NB4 (cell line): ENCODE data around the gene KRT4.

Source experiments
- DNase-seq: peaks from one replicate; pipeline ENCODE4 v3.0.0; 2010; ENCODE audit warnings: low read depth
- H3K4me3 ChIP-seq: one replicate; pipeline ENCODE4 v1.5.1; 2011; ENCODE audit warnings: mild to moderate bottlenecking, low read depth, low read length, moderate library complexity
- CTCF ChIP-seq: IDR thresholded peaks from one replicate; pipeline ENCODE4 v1.5.1; 2012; ENCODE audit warnings: low read depth, low read length
- MAX ChIP-seq: IDR thresholded peaks from 2 replicates; pipeline ENCODE4 v1.6.1; 2011; ENCODE audit warnings: low read depth, low read length
- MYC ChIP-seq: IDR thresholded peaks from 2 replicates; pipeline ENCODE4 v1.6.1; 2011; ENCODE audit warnings: low read depth, low read length
- POLR2A ChIP-seq: IDR thresholded peaks from 2 replicates; pipeline ENCODE4 v1.6.1; 2011; ENCODE audit warnings: mild to moderate bottlenecking; ENCODE audit not compliant: insufficient read length; ENCODE audit errors: extremely low read depth

The KRT4 gene

DNA sequence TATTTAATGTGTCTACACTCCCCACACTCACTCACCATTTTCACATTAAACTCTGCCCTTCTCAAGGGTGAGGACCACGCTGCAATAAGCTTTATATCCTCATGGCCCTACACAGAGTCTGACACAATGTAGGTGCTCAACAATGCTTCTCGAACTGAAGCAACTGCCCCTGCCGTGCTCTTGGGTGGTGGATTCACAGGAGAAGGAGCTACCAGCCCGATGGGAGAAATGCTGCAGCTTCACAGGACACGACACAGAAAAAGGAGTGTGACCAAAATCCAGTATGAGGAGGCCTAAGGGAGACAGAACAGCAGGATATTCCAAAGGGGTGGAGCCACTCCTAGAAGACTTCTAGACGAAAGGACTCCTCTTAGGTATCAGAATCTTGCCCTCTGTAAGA is 11.5 kb downstream of the KRT4 start:
- no peak for TF ChIP-seq POLR2A
- no peak for TF ChIP-seq MAX
- TF ChIP-seq CTCF, result no peak
- no peak for TF ChIP-seq MYC
- no peak for DNase-seq
- no peak overlapping the region for H3K4me3 ChIP-seq

DNA sequence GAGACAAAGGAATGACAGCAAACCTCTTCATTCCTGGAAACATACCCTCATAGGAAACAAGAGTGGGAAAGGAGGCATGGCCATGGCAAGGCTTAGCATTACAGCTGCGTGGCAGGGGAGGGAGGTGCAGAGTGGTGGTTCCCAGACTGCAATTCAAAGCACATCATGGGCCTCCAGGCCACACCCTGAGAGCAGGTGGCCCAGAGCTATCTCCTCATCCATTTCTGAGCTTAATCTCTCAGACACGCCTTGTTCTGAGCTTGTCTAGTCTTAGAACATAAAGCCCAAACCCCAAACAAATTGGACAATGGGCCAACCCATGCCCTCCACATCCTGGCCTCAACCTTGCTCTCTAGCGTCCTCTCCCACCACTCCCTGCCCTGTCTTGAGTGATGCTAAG is 12.1 kb downstream of the KRT4 start:
- H3K4me3 ChIP-seq, result no peak overlapping the region
- no peak for TF ChIP-seq MAX
- no peak for TF ChIP-seq MYC
- no peak for TF ChIP-seq POLR2A
- no peak for TF ChIP-seq CTCF
- no peak for DNase-seq

DNA sequence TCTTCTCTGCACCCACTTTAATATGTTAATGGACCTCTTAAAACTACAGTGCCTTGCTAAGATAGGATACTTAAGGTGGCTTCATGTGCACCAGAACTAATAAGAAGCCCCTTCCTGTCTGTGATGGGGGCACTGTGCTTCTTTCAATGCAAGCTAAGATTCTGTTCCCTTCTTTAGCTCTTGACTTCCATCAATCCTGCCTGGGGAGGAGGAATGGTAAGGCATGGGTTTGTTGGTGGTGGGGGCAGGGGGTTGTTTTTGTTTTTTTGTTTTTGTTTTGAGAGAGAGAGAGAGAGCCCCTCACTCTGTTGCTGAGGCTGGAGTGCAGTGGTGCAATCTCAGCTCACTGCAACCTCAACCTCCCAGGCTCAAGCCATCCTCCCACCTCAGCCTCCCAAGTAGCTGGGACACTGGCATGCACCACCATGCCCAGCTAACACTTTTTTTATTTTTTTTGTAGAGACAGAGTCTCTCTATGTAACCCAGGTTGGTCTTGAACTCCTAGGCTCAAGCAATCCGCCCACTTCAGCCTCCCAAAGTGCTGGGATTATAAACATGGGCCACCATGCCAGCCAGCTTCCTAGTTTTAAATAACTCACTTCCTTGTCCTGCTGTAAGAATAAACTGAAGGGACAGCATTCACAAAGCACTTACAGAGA is 13.5 kb downstream of the KRT4 start:
- no peak for DNase-seq
- no peak overlapping the region for H3K4me3 ChIP-seq
- TF ChIP-seq MYC (no peak), CTCF (no peak), POLR2A (no peak), MAX (no peak)

- no peak for DNase-seq
- H3K4me3 ChIP-seq, result no peak overlapping the region
- TF ChIP-seq MYC (no peak), POLR2A (no peak), CTCF (no peak), MAX (no peak)
These were observed 14.3 kb downstream of the KRT4 start for GRCh38 chr12:52799505-52800211.

DNA sequence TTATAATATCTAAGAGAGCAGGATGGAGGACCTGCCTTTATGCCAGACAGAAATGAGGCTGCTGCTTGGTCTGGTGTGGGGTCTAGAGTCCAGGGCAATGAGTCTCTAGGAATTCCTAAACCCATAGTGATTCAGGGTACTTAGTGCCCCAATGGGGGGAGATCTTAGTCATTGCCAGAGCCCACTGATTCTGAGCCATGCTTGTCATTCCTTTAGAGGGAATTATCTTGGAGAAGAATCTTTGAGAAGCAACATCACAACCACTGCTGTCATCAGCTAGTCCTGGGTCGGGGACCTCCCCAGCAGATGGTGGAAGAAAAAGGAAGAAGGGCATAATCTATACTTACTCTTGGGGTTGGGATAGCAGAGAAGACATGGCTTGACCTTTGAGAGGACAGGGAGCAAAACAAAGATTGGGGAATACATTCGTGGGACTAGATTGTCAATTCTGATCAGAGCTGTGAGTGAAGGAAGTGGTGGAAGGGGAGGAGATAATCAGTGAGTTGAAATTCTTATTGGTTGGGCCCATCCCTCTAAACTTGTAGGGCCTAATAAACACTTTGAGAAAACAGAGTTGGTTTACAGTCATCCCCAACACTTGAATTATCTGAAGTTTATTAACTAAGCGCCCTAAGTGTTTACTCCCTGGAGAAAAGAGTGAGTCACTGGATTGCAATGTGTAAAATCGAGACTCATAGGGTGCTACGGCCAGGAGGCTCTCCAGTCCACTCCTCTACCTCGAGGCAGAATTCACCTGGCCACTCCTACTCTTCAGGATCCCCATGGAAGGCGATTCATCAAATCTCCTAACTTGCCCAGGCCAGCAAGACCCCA is 15.0 kb downstream of the KRT4 start:
- DNase-seq, result no peak
- H3K4me3 ChIP-seq, result no peak overlapping the region
- TF ChIP-seq MAX (no peak), MYC (no peak), CTCF (no peak), POLR2A (no peak)
